H9 (cell line): ENCODE data around the gene NUP88. TPM values are rescaled to one million over a fixed set of nuclear protein-coding genes. Genes with fewer than 3 reads are reported as not detected.
A peak's percentile ranks its signal among the peaks of the same experiment; 100 is the strongest.
"Not testable (repeated sequence)": the region's sequence is repeated elsewhere in the genome, so short reads cannot be mapped to it uniquely, and the experiment has no call there.

ENCODE experiments used
- DNase-seq: peaks from one replicate; pipeline ENCODE4 v3.0.0-alpha.2; 2017
- H2AFZ ChIP-seq: one replicate; pipeline ENCODE4 v1.6.1; 2013; ENCODE audit warnings: mild to moderate bottlenecking, low read length, control low read depth, moderate library complexity
- H2AK5ac ChIP-seq: 2 replicates; pipeline ENCODE4 v1.6.1; 2013; ENCODE audit warnings: low read length, control low read depth, mixed read lengths; ENCODE audit not compliant: insufficient read length
- H2BK120ac ChIP-seq: one replicate; pipeline ENCODE4 v1.6.1; 2013; ENCODE audit warnings: low read depth, mild to moderate bottlenecking, low read length, control low read depth, inconsistent platforms; ENCODE audit not compliant: poor library complexity, severe bottlenecking
- H2BK12ac ChIP-seq: 2 replicates; pipeline ENCODE4 v1.6.1; 2013; ENCODE audit warnings: low read length, control low read depth, mixed read lengths, low read depth; ENCODE audit not compliant: insufficient read length
- H2BK15ac ChIP-seq: 2 replicates; pipeline ENCODE4 v1.6.1; 2013; ENCODE audit warnings: low read depth, low read length, control low read depth
- H2BK20ac ChIP-seq: one replicate; pipeline ENCODE4 v1.6.1; 2013; ENCODE audit warnings: low read depth, mild to moderate bottlenecking, low read length, control low read depth, inconsistent platforms; ENCODE audit not compliant: poor library complexity, severe bottlenecking
- H2BK5ac ChIP-seq: 2 replicates; pipeline ENCODE4 v1.6.1; 2013; ENCODE audit warnings: low read length, control low read depth, mixed read lengths; ENCODE audit not compliant: insufficient read length
- H3K14ac ChIP-seq: 2 replicates; pipeline ENCODE4 v1.6.1; 2013; ENCODE audit warnings: low read length, control low read depth; ENCODE audit not compliant: insufficient read depth
- H3K18ac ChIP-seq: 2 replicates; pipeline ENCODE4 v1.6.1; 2013; ENCODE audit warnings: low read depth, mild to moderate bottlenecking, mixed read lengths, low read length, control low read depth; ENCODE audit not compliant: insufficient read length
- H3K23ac ChIP-seq: 2 replicates; pipeline ENCODE4 v1.6.1; 2013; ENCODE audit warnings: low read length, control low read depth, mixed read lengths, low read depth; ENCODE audit not compliant: insufficient read length
- H3K23me2 ChIP-seq: 2 replicates; pipeline ENCODE4 v1.6.1; 2013; ENCODE audit warnings: low read depth, mild to moderate bottlenecking, mixed read lengths, low read length, control low read depth; ENCODE audit not compliant: insufficient read length, poor library complexity, severe bottlenecking
- H3K27ac ChIP-seq: 2 replicates; pipeline ENCODE4 v1.5.1; 2013; ENCODE audit warnings: low read length, control low read depth, mixed read lengths, low read depth; ENCODE audit not compliant: insufficient read length
- H3K27me3 ChIP-seq: 2 replicates; pipeline ENCODE4 v1.6.1; 2013; ENCODE audit warnings: low read length, control low read depth, inconsistent platforms; ENCODE audit not compliant: insufficient read depth
- H3K4ac ChIP-seq: 2 replicates; pipeline ENCODE4 v1.6.1; 2013; ENCODE audit warnings: low read depth, mild to moderate bottlenecking, control low read depth, inconsistent platforms, low read length, moderate library complexity
- H3K4me1 ChIP-seq: 2 replicates; pipeline ENCODE4 v1.6.1; 2013; ENCODE audit warnings: low read length, control low read depth, inconsistent platforms; ENCODE audit not compliant: insufficient read depth
- H3K4me2 ChIP-seq: 2 replicates; pipeline ENCODE4 v1.6.1; 2013; ENCODE audit warnings: low read length, control low read depth, mixed read lengths; ENCODE audit not compliant: insufficient read length, insufficient read depth
- H3K56ac ChIP-seq: 2 replicates; pipeline ENCODE4 v1.6.1; 2013; ENCODE audit warnings: low read depth, mild to moderate bottlenecking, mixed read lengths, low read length, control low read depth; ENCODE audit not compliant: insufficient read length
- H3K79me1 ChIP-seq: 2 replicates; pipeline ENCODE4 v1.6.1; 2013; ENCODE audit warnings: low read depth, mild to moderate bottlenecking, moderate library complexity, low read length, control low read depth, inconsistent platforms; ENCODE audit not compliant: insufficient read depth, poor library complexity, severe bottlenecking
- H3K79me2 ChIP-seq: 2 replicates; pipeline ENCODE4 v1.6.1; 2013; ENCODE audit warnings: low read length, control low read depth, inconsistent platforms; ENCODE audit not compliant: insufficient read depth
- H3K9ac ChIP-seq: 2 replicates; pipeline ENCODE4 v1.6.1; 2013; ENCODE audit warnings: low read length, control low read depth, mixed read lengths; ENCODE audit not compliant: insufficient read length; ENCODE audit errors: extremely low read depth
- H3K9me3 ChIP-seq: one replicate; pipeline ENCODE4 v1.6.1; 2013; ENCODE audit warnings: low read depth, low read length, inconsistent platforms; ENCODE audit not compliant: control insufficient read depth
- H3T11ph ChIP-seq: one replicate; pipeline ENCODE4 v1.6.1; 2013; ENCODE audit warnings: mild to moderate bottlenecking, low read length, control low read depth, inconsistent platforms
- H4K20me1 ChIP-seq: one replicate; pipeline ENCODE4 v1.6.1; 2013; ENCODE audit not compliant: control insufficient read depth, insufficient read length, insufficient read depth
- H4K5ac ChIP-seq: 2 replicates; pipeline ENCODE4 v1.6.1; 2013; ENCODE audit warnings: low read depth, mild to moderate bottlenecking, mixed read lengths, low read length, control low read depth; ENCODE audit not compliant: insufficient read length
- H4K8ac ChIP-seq: replicated peaks from 2 replicates; pipeline ENCODE4 v1.6.1; 2013; ENCODE audit warnings: low read length, control low read depth, mixed read lengths, low read depth; ENCODE audit not compliant: insufficient read length
- H4K91ac ChIP-seq: 2 replicates; pipeline ENCODE4 v1.6.1; 2013; ENCODE audit warnings: low read depth, mild to moderate bottlenecking, moderate library complexity, mixed read lengths, low read length, control low read depth; ENCODE audit not compliant: insufficient read length
- H3K27ac Mint-ChIP-seq, 3 experiments: 2 replicates in 2 of 3; 3 replicates in 1 of 3; pipeline ENCODE4 v1.8.0; 2020 to 2021; ENCODE audit warnings: mixed read lengths in 3 of 3, mild to moderate bottlenecking in 1 of 3, moderate library complexity in 1 of 3
- H3K27me3 Mint-ChIP-seq: 2 replicates; pipeline ENCODE4 v1.8.0; 2021; ENCODE audit warnings: low read depth, mild to moderate bottlenecking, moderate library complexity, mixed read lengths
- H3K36me3 Mint-ChIP-seq, 3 experiments: 2 replicates in 2 of 3; 3 replicates in 1 of 3; pipeline ENCODE4 v1.8.0; 2020 to 2021; ENCODE audit warnings: low read depth in 3 of 3, mixed read lengths in 3 of 3; ENCODE audit not compliant: insufficient read depth in 1 of 3
- H3K4me1 Mint-ChIP-seq, 2 experiments: 2 replicates each; pipeline ENCODE4 v1.8.0; 2020; ENCODE audit warnings: mixed read lengths in 2 of 2
- H3K4me3 Mint-ChIP-seq, 2 experiments: 2 replicates in 1 of 2; 3 replicates in 1 of 2; pipeline ENCODE4 v1.8.0; 2020 to 2021; ENCODE audit warnings: mild to moderate bottlenecking in 2 of 2, mixed read lengths in 2 of 2, moderate library complexity in 1 of 2
- H3K9me3 Mint-ChIP-seq, 2 experiments: 2 replicates in 1 of 2; 3 replicates in 1 of 2; pipeline ENCODE4 v1.8.0; 2020; ENCODE audit warnings: mild to moderate bottlenecking in 2 of 2, mixed read lengths in 2 of 2, moderate library complexity in 1 of 2
- CTCF ChIP-seq: fragments of 200-600 bp; sonication (generic); conservative IDR thresholded peaks from 3 replicates; pipeline ENCODE4 v1.8.0; 2021; ENCODE audit warnings: antibody characterized with exemption, mild to moderate bottlenecking
- WGBS: extraction: QIAGEN DNeasy Blood & Tissue Kit; methylation state at CpG from one replicate; pipeline ENCODE4 v1.1.7; 2013; ENCODE audit warnings: missing lambda C conversion rate, low lambda C conversion rate, mixed read lengths; ENCODE audit not compliant: insufficient read length; ENCODE audit errors: extremely low coverage; 5-methylcytosine and 5-hydroxymethylcytosine counted together
- total RNA-seq: library from RNA; stranded (reverse); gene quantifications from 2 replicates; pipeline ENCODE4 v1.2.1, GENCODE V29; 2021

NUP88 gene
- total RNA-seq, 1 experiment from 2014 or later = 98.2 TPM

- no peaks in the 10 kb centered on the region; the same call in 1 of the 2 replicates for H3K4me1 ChIP-seq
- no peak overlapping the region for H2BK12ac ChIP-seq
- no peak overlapping the region for H2BK15ac ChIP-seq
- no peak overlapping the region for H3T11ph ChIP-seq
- peaks cover 38 to 66% (median 55%) of the 10 kb centered on the region in 3 experiments for H3K36me3 Mint-ChIP-seq
- H3K9me3 ChIP-seq = no peaks in the 10 kb centered on the region
- H3K27ac ChIP-seq = no peak overlapping the region
- H3K4me3 Mint-ChIP-seq = peak overlapping the region; percentile 85 to 86
- H3K79me1 ChIP-seq = peaks cover 6% of the 10 kb centered on the region
- H3K56ac ChIP-seq = no peak overlapping the region
- peak overlapping the region; percentile 89 for H3K9ac ChIP-seq
- H4K5ac ChIP-seq = no peak overlapping the region
- DNase-seq = no peak
- H3K4ac ChIP-seq = no peak overlapping the region
- TF ChIP-seq CTCF = no peak
- no peak overlapping the region for H2BK5ac ChIP-seq
- H3K23ac ChIP-seq = no peak overlapping the region
- H2BK120ac ChIP-seq = no peak overlapping the region
- no peak overlapping the region for H4K8ac ChIP-seq
- H3K4me2 ChIP-seq = peak overlapping the region; percentile 94
- H3K18ac ChIP-seq = no peak overlapping the region
- no peak overlapping the region for H2AFZ ChIP-seq
- H3K79me2 ChIP-seq = peaks cover 15% of the 10 kb centered on the region; the same call in 1 of the 2 replicates
- H3K9me3 Mint-ChIP-seq = no peaks in the 10 kb centered on the region
- no peaks in the 10 kb centered on the region for H3K27me3 ChIP-seq
- H3K14ac ChIP-seq = no peak overlapping the region
- H3K27ac Mint-ChIP-seq = peak overlapping the region; percentile 32 to 55 (median 38); a peak in 4 of 7 replicates
- H3K23me2 ChIP-seq = no peaks in the 10 kb centered on the region
- no peak overlapping the region for H2AK5ac ChIP-seq
- no peak overlapping the region for H4K91ac ChIP-seq
- peaks cover 20 to 23% of the 10 kb centered on the region in 2 experiments for H3K4me1 Mint-ChIP-seq
- no peak overlapping the region for H2BK20ac ChIP-seq
- no peaks in the 10 kb centered on the region for H4K20me1 ChIP-seq
- no peaks in the 10 kb centered on the region for H3K27me3 Mint-ChIP-seq
- WGBS = no CpG with 5 or more reads among the region's 5 CpGs
Measured at GRCh38 chr17:5437721-5438317, 18.4 kb upstream of the NUP88 start.

- peak overlapping the region in 2 of 3 experiments; percentile 38 to 48; a peak in 1 of 7 replicates for H3K27ac Mint-ChIP-seq
Measured at GRCh38 chr17:5435781-5436315, 16.4 kb upstream of the NUP88 start.

More at GRCh38 chr17:5435781-5436315, 16.4 kb upstream of the NUP88 start:
- not testable (repeated sequence) for H3K18ac ChIP-seq, H2AK5ac ChIP-seq, H3K4me2 ChIP-seq, H3K27me3 Mint-ChIP-seq, H3K9me3 Mint-ChIP-seq, H2BK15ac ChIP-seq, H3T11ph ChIP-seq, H2BK12ac ChIP-seq, H2AFZ ChIP-seq, H3K9me3 ChIP-seq, H4K20me1 ChIP-seq, H3K56ac ChIP-seq, H3K79me1 ChIP-seq, DNase-seq, H4K5ac ChIP-seq, H4K91ac ChIP-seq, H3K23ac ChIP-seq, H2BK120ac ChIP-seq, H3K14ac ChIP-seq, H4K8ac ChIP-seq, H3K23me2 ChIP-seq, H3K9ac ChIP-seq, H3K4ac ChIP-seq, H2BK5ac ChIP-seq, H3K27me3 ChIP-seq, H3K4me1 ChIP-seq, H3K27ac ChIP-seq, H2BK20ac ChIP-seq
- Mint-ChIP-seq H3K36me3 (peaks cover 54 to 74% (median 66%) of the 10 kb centered on the region in 3 experiments), H3K4me3 (peak overlapping the region; percentile 55 to 85; a peak in 2 of 5 replicates), H3K4me1 (peaks cover 20 to 23% of the 10 kb centered on the region in 2 experiments)
- no CpG with 5 or more reads among the region's 12 CpGs for WGBS
- H3K79me2 ChIP-seq = peaks cover 15% of the 10 kb centered on the region; the same call in 1 of the 2 replicates
